Retinal pigment epithelial cell (primary cell): ENCODE data around the gene ZBTB21.

Experiments
- DNase-seq: peaks from one replicate; pipeline ENCODE4 v3.0.0-alpha.2; 2010; ENCODE audit warnings: low read depth
- H3K4me3 ChIP-seq: 2 replicates; pipeline ENCODE4 v1.5.1; 2011; ENCODE audit warnings: mild to moderate bottlenecking, low read length, control low read depth, moderate library complexity
- CTCF ChIP-seq: conservative IDR thresholded peaks from 2 replicates; pipeline ENCODE4 v1.5.1; 2011; ENCODE audit warnings: low read depth, low read length, control low read depth, inconsistent platforms

Gene ZBTB21

GRCh38 chr21:42012763-42013329 is 2.7 kb upstream of the ZBTB21 start:
- H3K4me3 ChIP-seq = no peak overlapping the region
- TF ChIP-seq CTCF = no peak
- no peak for DNase-seq

- no peak overlapping the region for H3K4me3 ChIP-seq
- no peak for TF ChIP-seq CTCF
- no peak for DNase-seq
Observed at GRCh38 chr21:42012344-42012743, 2.2 kb upstream of the ZBTB21 start.

- no peak for DNase-seq
- no peak for TF ChIP-seq CTCF
- peak overlapping the region; percentile 25 for H3K4me3 ChIP-seq
Observed at GRCh38 chr21:42010507-42011495, 641 bp upstream of the ZBTB21 start.

- peak; percentile 31 for DNase-seq
- TF ChIP-seq CTCF = peak; percentile 42
- H3K4me3 ChIP-seq = peak overlapping the region; percentile 69
Observed at GRCh38 chr21:42009018-42009830, 936 bp downstream of the ZBTB21 start.

GRCh38 chr21:42007356-42007940 is 2.7 kb downstream of the ZBTB21 start:
- DNase-seq = no peak
- no peak overlapping the region for H3K4me3 ChIP-seq
- no peak for TF ChIP-seq CTCF

- TF ChIP-seq CTCF = no peak
- no peak for DNase-seq
Observed at GRCh38 chr21:42006765-42007164, 3.4 kb downstream of the ZBTB21 start.

More at GRCh38 chr21:42006765-42007164, 3.4 kb downstream of the ZBTB21 start:
- H3K4me3 ChIP-seq = no peak overlapping the region
